ENCODE measurements around the gene CA5A.

DNA sequence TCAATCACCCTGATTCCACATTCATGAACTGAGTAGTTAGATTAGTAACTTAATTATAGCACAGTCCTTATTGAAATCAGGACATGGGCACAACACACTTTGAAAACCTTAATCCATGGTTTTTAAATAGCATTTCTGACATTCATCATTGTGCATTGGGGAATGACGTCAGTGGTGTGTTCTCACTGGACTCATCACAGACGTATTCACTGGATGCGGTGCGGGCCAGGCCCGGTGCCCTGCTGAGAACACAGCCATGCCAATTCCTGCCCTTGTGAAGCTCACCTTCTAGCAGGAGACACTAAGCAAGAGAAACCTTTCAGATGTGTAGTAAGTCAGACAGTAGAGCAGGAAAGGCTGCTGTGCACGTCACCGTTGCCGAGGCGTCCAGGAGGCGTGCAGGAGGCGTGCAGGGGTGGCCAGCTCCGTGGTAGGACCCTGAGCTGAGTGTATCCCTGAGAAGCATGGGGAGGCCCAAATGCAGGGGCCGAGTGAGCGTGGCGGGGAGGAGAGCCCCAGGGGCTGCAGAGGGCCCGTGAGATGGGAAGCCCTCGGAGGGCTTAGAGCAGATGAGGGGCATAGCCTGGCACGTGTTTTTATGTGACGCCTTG, 27.8 kb upstream of the CA5A start:
- TF ChIP-seq, protein P1, sequence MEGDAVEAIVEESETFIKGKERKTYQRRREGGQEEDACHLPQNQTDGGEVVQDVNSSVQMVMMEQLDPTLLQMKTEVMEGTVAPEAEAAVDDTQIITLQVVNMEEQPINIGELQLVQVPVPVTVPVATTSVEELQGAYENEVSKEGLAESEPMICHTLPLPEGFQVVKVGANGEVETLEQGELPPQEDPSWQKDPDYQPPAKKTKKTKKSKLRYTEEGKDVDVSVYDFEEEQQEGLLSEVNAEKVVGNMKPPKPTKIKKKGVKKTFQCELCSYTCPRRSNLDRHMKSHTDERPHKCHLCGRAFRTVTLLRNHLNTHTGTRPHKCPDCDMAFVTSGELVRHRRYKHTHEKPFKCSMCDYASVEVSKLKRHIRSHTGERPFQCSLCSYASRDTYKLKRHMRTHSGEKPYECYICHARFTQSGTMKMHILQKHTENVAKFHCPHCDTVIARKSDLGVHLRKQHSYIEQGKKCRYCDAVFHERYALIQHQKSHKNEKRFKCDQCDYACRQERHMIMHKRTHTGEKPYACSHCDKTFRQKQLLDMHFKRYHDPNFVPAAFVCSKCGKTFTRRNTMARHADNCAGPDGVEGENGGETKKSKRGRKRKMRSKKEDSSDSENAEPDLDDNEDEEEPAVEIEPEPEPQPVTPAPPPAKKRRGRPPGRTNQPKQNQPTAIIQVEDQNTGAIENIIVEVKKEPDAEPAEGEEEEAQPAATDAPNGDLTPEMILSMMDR (IDR thresholded peaks at IDR 0.05): no peak
- TF ChIP-seq POLR2A (IDR thresholded peaks at IDR 0.05): no peak
- TF ChIP-seq EP300 (IDR thresholded peaks at IDR 0.05): no peak
- TF ChIP-seq POLR2AphosphoS5 (IDR thresholded peaks at IDR 0.05): no peak

Data from gastroesophageal sphincter (tissue), 3 donors.